ENCODE data around the gene CHRNB1.

CHRNB1 gene

DNA sequence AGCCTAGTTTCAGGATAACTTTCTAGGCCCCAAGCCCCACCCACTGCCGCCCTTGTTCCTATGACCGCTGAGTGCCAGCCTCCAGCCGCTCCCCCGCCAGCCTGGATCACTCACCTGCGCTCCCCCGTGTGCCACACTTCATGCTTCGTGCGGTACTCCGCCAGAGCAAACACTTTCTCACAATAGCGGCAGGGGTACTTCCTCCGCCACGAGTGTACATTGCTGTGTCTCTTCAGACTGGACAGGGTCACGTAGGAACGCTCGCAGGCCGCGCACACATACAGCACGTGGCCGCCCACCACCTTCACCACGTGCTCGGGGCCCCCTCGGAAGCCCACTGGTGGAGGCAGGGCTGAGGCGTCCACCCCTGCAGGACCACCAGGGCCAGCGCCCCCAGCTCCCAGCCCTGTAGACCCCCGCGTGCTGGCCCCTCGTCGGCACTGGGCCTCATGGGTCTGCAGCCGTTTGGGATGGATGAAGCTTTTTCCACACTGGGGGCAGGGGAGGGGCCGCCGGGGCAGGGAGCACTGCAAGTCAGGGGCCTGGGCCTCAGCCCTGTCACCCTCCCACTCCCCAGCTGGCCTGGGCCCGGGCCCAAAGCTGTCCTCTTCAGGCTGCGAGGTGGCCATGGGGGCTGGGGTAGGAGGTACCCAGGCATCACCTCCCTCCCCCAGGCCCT is 20.9 kb downstream of the CHRNB1 start:
- Histone ChIP-seq H2BK12ac (ENCODE audit: low read length) (no peak overlapping the region), H4K8ac (ENCODE audit: low read depth, low read length) (no peak overlapping the region)
- WGBS (ENCODE audit: extremely low coverage, insufficient coverage, insufficient read length): no CpG with 5 or more reads among the region's 33 CpGs

DNA sequence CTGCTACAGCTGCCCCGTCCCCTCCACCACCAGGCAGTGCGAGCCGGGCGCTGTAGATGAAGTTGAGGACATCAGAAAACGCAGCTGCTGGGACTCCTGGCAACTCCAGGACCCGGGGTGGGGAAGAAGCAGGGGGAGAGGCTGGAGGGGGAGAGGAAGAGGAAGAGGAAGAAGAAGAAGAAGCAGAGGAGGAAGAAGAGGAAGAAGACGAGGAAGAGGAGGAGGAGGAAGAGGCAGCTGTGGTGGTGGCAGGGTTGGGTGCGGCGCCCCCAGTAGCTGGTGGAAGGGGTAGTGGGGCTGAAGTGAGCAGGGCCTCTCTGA is 21.4 kb downstream of the CHRNB1 start:
- no peak overlapping the region for H4K91ac ChIP-seq (ENCODE audit: low read depth, low read length)
- no peak for DNase-seq
- no peak overlapping the region for H3K14ac ChIP-seq (ENCODE audit: low read length)
- no peak overlapping the region for H4K8ac ChIP-seq (ENCODE audit: low read depth, low read length)
- H2BK12ac ChIP-seq (ENCODE audit: low read length): no peak overlapping the region
- no CpG with 5 or more reads among the region's 9 CpGs for WGBS (ENCODE audit: extremely low coverage, insufficient coverage, insufficient read length)
- no peak overlapping the region for H3K9ac ChIP-seq (ENCODE audit: low read length)
- H3K23ac ChIP-seq (ENCODE audit: low read length): no peak overlapping the region
- no peak overlapping the region for H3K4me3 ChIP-seq (ENCODE audit: low read depth, low read length)
- H3K27ac ChIP-seq (ENCODE audit: low read depth, low read length): no peak overlapping the region
- H2AFZ ChIP-seq (ENCODE audit: insufficient read depth, low read length, poor library complexity): no peak overlapping the region
- no peak overlapping the region for H2BK120ac ChIP-seq (ENCODE audit: insufficient read depth, low read length, poor library complexity)
- peaks cover 3 to 7% of the 10 kb centered on the region in 2 experiments for H3K4me1 ChIP-seq (ENCODE audit: control insufficient read depth in 1 of 2, insufficient read depth in 2 of 2, low read length in 2 of 2)
- no peak overlapping the region for H3K4me2 ChIP-seq (ENCODE audit: low read length)
- no peak overlapping the region for H3K4ac ChIP-seq (ENCODE audit: low read depth, low read length)
- H3K18ac ChIP-seq (ENCODE audit: low read length): peak overlapping the region; percentile 25
- no peak overlapping the region for H2BK5ac ChIP-seq (ENCODE audit: low read depth, low read length, poor library complexity)
- H3K36me3 ChIP-seq (ENCODE audit: control insufficient read depth in 1 of 2, insufficient read depth in 2 of 2, low read length in 2 of 2): peaks cover 38 to 39% of the 10 kb centered on the region in 2 experiments
- H2AK5ac ChIP-seq (ENCODE audit: low read length): no peak overlapping the region
- H3K27me3 ChIP-seq (ENCODE audit: insufficient read depth, low read length): no peaks in the 10 kb centered on the region
- no peaks in the 10 kb centered on the region for H3K9me3 ChIP-seq (ENCODE audit: insufficient read depth, low read depth, low read length)
- H3K79me1 ChIP-seq (ENCODE audit: low read length): no peaks in the 10 kb centered on the region
- no peaks in the 10 kb centered on the region for H3K79me2 ChIP-seq (ENCODE audit: control insufficient read depth, insufficient read depth, low read length, poor library complexity)
- no peak overlapping the region for H4K12ac ChIP-seq (ENCODE audit: low read depth, low read length)

More for the DNA sequence above, 20.9 kb downstream of the CHRNB1 start:
- no peak overlapping the region for H2BK5ac ChIP-seq (ENCODE audit: low read depth, low read length, poor library complexity)
- H2AK5ac ChIP-seq (ENCODE audit: low read length): no peak overlapping the region
- H2BK120ac ChIP-seq (ENCODE audit: insufficient read depth, low read length, poor library complexity): no peak overlapping the region
- H3K79me2 ChIP-seq (ENCODE audit: control insufficient read depth, insufficient read depth, low read length, poor library complexity): no peaks in the 10 kb centered on the region
- no peaks in the 10 kb centered on the region for H3K79me1 ChIP-seq (ENCODE audit: low read length)
- H3K36me3 ChIP-seq (ENCODE audit: control insufficient read depth in 1 of 2, insufficient read depth in 2 of 2, low read length in 2 of 2): peaks cover 38 to 39% of the 10 kb centered on the region in 2 experiments
- H3K4ac ChIP-seq (ENCODE audit: low read depth, low read length): no peak overlapping the region
- no peak overlapping the region for H3K4me3 ChIP-seq (ENCODE audit: low read depth, low read length)
- no peak overlapping the region for H3K4me2 ChIP-seq (ENCODE audit: low read length)
- no peak overlapping the region for H4K12ac ChIP-seq (ENCODE audit: low read depth, low read length)
- no peaks in the 10 kb centered on the region for H3K9me3 ChIP-seq (ENCODE audit: insufficient read depth, low read depth, low read length)
- H3K18ac ChIP-seq (ENCODE audit: low read length): no peak overlapping the region
- no peak overlapping the region for H4K91ac ChIP-seq (ENCODE audit: low read depth, low read length)
- no peak overlapping the region for H3K14ac ChIP-seq (ENCODE audit: low read length)
- H3K27ac ChIP-seq (ENCODE audit: low read depth, low read length): no peak overlapping the region
- no peak overlapping the region for H3K9ac ChIP-seq (ENCODE audit: low read length)
- no peak overlapping the region for H2AFZ ChIP-seq (ENCODE audit: insufficient read depth, low read length, poor library complexity)
- H3K27me3 ChIP-seq (ENCODE audit: insufficient read depth, low read length): no peaks in the 10 kb centered on the region
- no peak for DNase-seq
- H3K23ac ChIP-seq (ENCODE audit: low read length): no peak overlapping the region
- peaks cover 3 to 7% of the 10 kb centered on the region in 2 experiments for H3K4me1 ChIP-seq (ENCODE audit: control insufficient read depth in 1 of 2, insufficient read depth in 2 of 2, low read length in 2 of 2)

DNA sequence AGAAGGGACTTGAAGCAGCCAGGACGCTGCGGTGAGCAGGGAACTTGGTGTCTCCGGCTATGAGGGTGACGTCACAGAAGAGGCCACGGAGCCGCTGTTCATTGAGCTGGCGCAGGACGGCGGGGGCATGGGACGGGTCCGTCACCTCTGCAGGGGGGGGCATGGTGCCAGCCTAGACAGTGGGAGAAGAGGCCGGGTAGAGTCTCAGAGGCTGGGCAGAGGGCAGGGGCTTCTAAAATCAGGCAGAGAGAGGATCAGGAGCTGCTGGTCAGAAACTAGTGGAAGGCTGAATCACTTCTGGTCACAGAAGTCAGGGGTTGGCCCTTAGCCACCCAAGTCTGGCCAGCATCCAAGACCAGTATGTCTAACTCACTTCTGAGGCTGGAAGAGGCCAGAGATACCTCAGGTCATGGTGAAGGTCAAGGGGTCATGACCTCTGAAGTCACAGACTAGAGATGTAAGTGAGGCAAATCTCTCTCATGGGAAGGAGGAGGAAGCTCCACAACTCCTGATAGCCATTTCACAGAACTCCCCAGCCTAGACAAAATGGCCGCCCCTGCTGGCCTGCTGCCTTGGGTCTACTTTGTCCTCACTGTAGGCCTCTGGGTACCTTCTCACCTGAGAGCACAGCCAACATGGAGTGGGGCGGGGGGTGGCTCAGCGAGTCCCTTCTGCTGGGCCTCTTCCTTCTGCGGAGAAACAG is 21.9 kb downstream of the CHRNB1 start:
- no peak overlapping the region for H3K4me2 ChIP-seq (ENCODE audit: low read length)
- no peaks in the 10 kb centered on the region for H3K27me3 ChIP-seq (ENCODE audit: insufficient read depth, low read length)

DNA sequence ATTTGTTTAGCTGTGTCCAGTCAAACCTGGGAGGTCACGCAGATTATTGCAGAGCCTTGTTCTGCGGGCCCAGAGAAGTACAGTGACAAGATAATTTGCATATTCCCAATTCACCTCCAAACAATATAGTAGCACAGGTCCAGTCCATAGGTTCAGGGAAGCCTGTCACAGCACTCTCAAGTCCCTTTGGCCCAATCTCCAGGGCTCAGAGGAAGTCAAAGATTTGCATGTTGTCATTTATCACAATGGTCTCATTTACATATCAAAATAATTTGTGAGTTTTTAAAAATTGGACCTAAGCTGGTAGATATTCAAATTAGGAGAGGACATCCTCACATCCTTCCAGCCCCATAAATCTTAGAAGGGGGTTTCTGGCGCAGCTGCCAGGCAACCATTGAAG is 22.6 kb downstream of the CHRNB1 start:
- H3K27me3 ChIP-seq (ENCODE audit: insufficient read depth, low read length): no peaks in the 10 kb centered on the region
- no peak overlapping the region for H4K91ac ChIP-seq (ENCODE audit: low read depth, low read length)
- no peak for DNase-seq
- H3K36me3 ChIP-seq (ENCODE audit: control insufficient read depth in 1 of 2, insufficient read depth in 2 of 2, low read length in 2 of 2): peaks cover 33 to 34% of the 10 kb centered on the region in 2 experiments
- H3K4me1 ChIP-seq (ENCODE audit: control insufficient read depth in 1 of 2, insufficient read depth in 2 of 2, low read length in 2 of 2): peaks cover 3 to 7% of the 10 kb centered on the region in 2 experiments
- H3K23ac ChIP-seq (ENCODE audit: low read length): no peak overlapping the region
- no peak overlapping the region for H3K4me2 ChIP-seq (ENCODE audit: low read length)
- no peak overlapping the region for H2AFZ ChIP-seq (ENCODE audit: insufficient read depth, low read length, poor library complexity)
- no peak overlapping the region for H2BK120ac ChIP-seq (ENCODE audit: insufficient read depth, low read length, poor library complexity)
- H3K79me1 ChIP-seq (ENCODE audit: low read length): no peaks in the 10 kb centered on the region
- no peak overlapping the region for H4K8ac ChIP-seq (ENCODE audit: low read depth, low read length)
- no peak overlapping the region for H3K4me3 ChIP-seq (ENCODE audit: low read depth, low read length)
- H2BK5ac ChIP-seq (ENCODE audit: low read depth, low read length, poor library complexity): no peak overlapping the region
- no peak overlapping the region for H2BK12ac ChIP-seq (ENCODE audit: low read length)
- H3K4ac ChIP-seq (ENCODE audit: low read depth, low read length): no peak overlapping the region
- no peak overlapping the region for H2AK5ac ChIP-seq (ENCODE audit: low read length)
- no peak overlapping the region for H3K14ac ChIP-seq (ENCODE audit: low read length)
- H3K9ac ChIP-seq (ENCODE audit: low read length): no peak overlapping the region
- no peaks in the 10 kb centered on the region for H3K9me3 ChIP-seq (ENCODE audit: insufficient read depth, low read depth, low read length)
- no peak overlapping the region for H3K27ac ChIP-seq (ENCODE audit: low read depth, low read length)
- H3K79me2 ChIP-seq (ENCODE audit: control insufficient read depth, insufficient read depth, low read length, poor library complexity): no peaks in the 10 kb centered on the region
- no peak overlapping the region for H4K12ac ChIP-seq (ENCODE audit: low read depth, low read length)
- no peak overlapping the region for H3K18ac ChIP-seq (ENCODE audit: low read length)
- no CpG with 5 or more reads among the region's 3 CpGs for WGBS (ENCODE audit: extremely low coverage, insufficient coverage, insufficient read length)

More for the DNA sequence above, 21.9 kb downstream of the CHRNB1 start:
- H3K9ac ChIP-seq (ENCODE audit: low read length): no peak overlapping the region
- H3K4ac ChIP-seq (ENCODE audit: low read depth, low read length): no peak overlapping the region
- peak overlapping the region; percentile 25 for H3K18ac ChIP-seq (ENCODE audit: low read length)
- H2BK120ac ChIP-seq (ENCODE audit: insufficient read depth, low read length, poor library complexity): no peak overlapping the region
- no CpG with 5 or more reads among the region's 16 CpGs for WGBS (ENCODE audit: extremely low coverage, insufficient coverage, insufficient read length)
- H3K36me3 ChIP-seq (ENCODE audit: control insufficient read depth in 1 of 2, insufficient read depth in 2 of 2, low read length in 2 of 2): peaks cover 38 to 39% of the 10 kb centered on the region in 2 experiments
- H3K23ac ChIP-seq (ENCODE audit: low read length): no peak overlapping the region
- no peak overlapping the region for H2BK5ac ChIP-seq (ENCODE audit: low read depth, low read length, poor library complexity)
- no peak overlapping the region for H3K14ac ChIP-seq (ENCODE audit: low read length)
- H2AFZ ChIP-seq (ENCODE audit: insufficient read depth, low read length, poor library complexity): no peak overlapping the region
- no peak overlapping the region for H4K8ac ChIP-seq (ENCODE audit: low read depth, low read length)
- no peak overlapping the region for H2BK12ac ChIP-seq (ENCODE audit: low read length)
- H3K27ac ChIP-seq (ENCODE audit: low read depth, low read length): no peak overlapping the region
- H3K9me3 ChIP-seq (ENCODE audit: insufficient read depth, low read depth, low read length): no peaks in the 10 kb centered on the region
- H3K4me3 ChIP-seq (ENCODE audit: low read depth, low read length): no peak overlapping the region
- no peaks in the 10 kb centered on the region for H3K79me2 ChIP-seq (ENCODE audit: control insufficient read depth, insufficient read depth, low read length, poor library complexity)
- DNase-seq: no peak
- H2AK5ac ChIP-seq (ENCODE audit: low read length): no peak overlapping the region
- no peak overlapping the region for H4K12ac ChIP-seq (ENCODE audit: low read depth, low read length)
- H3K4me1 ChIP-seq (ENCODE audit: control insufficient read depth in 1 of 2, insufficient read depth in 2 of 2, low read length in 2 of 2): peaks cover 3 to 7% of the 10 kb centered on the region in 2 experiments
- H4K91ac ChIP-seq (ENCODE audit: low read depth, low read length): no peak overlapping the region
- no peaks in the 10 kb centered on the region for H3K79me1 ChIP-seq (ENCODE audit: low read length)

All from trophoblast cell (in vitro differentiated cells and primary cell).